Aorta (tissue), 5 donors: ENCODE results near the gene ADAMTSL5. TPM values are rescaled to one million over a fixed set of nuclear protein-coding genes. Genes with fewer than 3 reads are reported as not detected.
A peak's percentile ranks its signal among the peaks of the same experiment; 100 is the strongest.

Experiments used
- ATAC-seq: fragments of 200-7000 bp; cut with Tn5 transposase; one replicate; pipeline ENCODE4 v1.9.1; 2022; ENCODE audit warnings: moderate library complexity; ENCODE audit not compliant: low FRiP score
- DNase-seq, 2 donors: peaks; one replicate each; pipeline ENCODE4 v3.0.0-alpha.2; 2020
- H3K27ac ChIP-seq, 2 donors: one replicate each; pipeline ENCODE4 v1.5.1; 2013; ENCODE audit warnings: low read length in 2 of 2, mild to moderate bottlenecking in 2 of 2, moderate library complexity in 2 of 2, control low read depth in 1 of 2, inconsistent platforms in 1 of 2, low read depth in 1 of 2
- H3K27me3 ChIP-seq, 2 donors: one replicate each; pipeline ENCODE4 v1.6.1; 2013; ENCODE audit warnings: control low read depth in 1 of 2, low read length in 1 of 2, mild to moderate bottlenecking in 1 of 2, moderate library complexity in 1 of 2; ENCODE audit not compliant: insufficient read depth in 2 of 2, control insufficient read depth in 1 of 2
- H3K36me3 ChIP-seq, 2 donors: one replicate each; pipeline ENCODE4 v1.6.1; 2013; ENCODE audit warnings: control low read depth in 1 of 2, low read length in 1 of 2, mild to moderate bottlenecking in 1 of 2; ENCODE audit not compliant: insufficient read depth in 2 of 2, control insufficient read depth in 1 of 2
- H3K4me1 ChIP-seq, 2 donors: one replicate each; pipeline ENCODE4 v1.6.1; 2013; ENCODE audit warnings: low read length in 2 of 2, control low read depth in 1 of 2, mild to moderate bottlenecking in 1 of 2, moderate library complexity in 1 of 2; ENCODE audit not compliant: insufficient read depth in 2 of 2, control insufficient read depth in 1 of 2
- H3K4me3 ChIP-seq, 2 donors: one replicate each; pipeline ENCODE4 v1.5.1; 2013; ENCODE audit warnings: low read length in 2 of 2, control low read depth in 1 of 2, mild to moderate bottlenecking in 1 of 2
- H3K9me3 ChIP-seq: one replicate; pipeline ENCODE4 v1.6.1; 2013; ENCODE audit warnings: mild to moderate bottlenecking, low read length; ENCODE audit not compliant: control insufficient read depth
- WGBS, 2 donors: extraction: QIAGEN DNeasy Blood & Tissue Kit; methylation state at CpG; one replicate each; pipeline ENCODE4 v1.1.7; 2013; 5-methylcytosine and 5-hydroxymethylcytosine counted together
- intact Hi-C, 2 donors: fragments of 100-400 bp; cut with DNase I; formaldehyde crosslinking; loops; one replicate each; pipeline versions ENCODE4 v1.14.2 to v1.15.0; 2022
- polyA plus RNA-seq, 2 donors: library from polyadenylated mRNA; stranded (reverse); fragments of 200-250 nt; gene quantifications; one replicate each; pipeline ENCODE4 v1.2.3, GENCODE V29; 2013
- total RNA-seq, 2 donors: library from RNA; stranded (reverse); fragmentation: NEBNext Ultra II Directional; extraction: Animal tissue kit (Norgen Biotek cat#: 25700); gene quantifications; one replicate each; pipeline ENCODE4 v1.2.1, GENCODE V29; 2021
- donor health status: healthy with polysubstance abuse.
- donor health status: Bipolar disorder and iron deficiency.
- donor health status: DM: no; HTN: no; CAD: no.
- donor health status: DM: no; HTN: no; CAD: no.
- donor health status: DM: yes; HTN: yes; CAD: no.

ADAMTSL5 gene
- total and polyA plus RNA-seq, 4 donors: 3.1 to 18.2 (median 6.1) TPM

- no peak for ATAC-seq
- H3K36me3 ChIP-seq: no peaks in the 10 kb centered on the region
- intact Hi-C loops: no loop called here
- 78 to 79% methylated on average over 33 of the region's 33 CpGs for WGBS, 2 donors
- no peak overlapping the region for H3K27ac ChIP-seq
- no peaks in the 10 kb centered on the region for H3K4me1 ChIP-seq
- H3K4me3 ChIP-seq: no peak overlapping the region
- no peak for DNase-seq
- H3K9me3 ChIP-seq: no peaks in the 10 kb centered on the region
- H3K27me3 ChIP-seq: no peaks in the 10 kb centered on the region
Measured at GRCh38 chr19:1526066-1526778, 13.4 kb upstream of the ADAMTSL5 start.

- Histone ChIP-seq H3K27ac (no peak overlapping the region), H3K4me1 (no peaks in the 10 kb centered on the region), H3K27me3 (no peaks in the 10 kb centered on the region), H3K9me3 (no peaks in the 10 kb centered on the region), H3K36me3 (no peaks in the 10 kb centered on the region), H3K4me3 (no peak overlapping the region)
- DNase-seq (no peak), ATAC-seq (no peak)
- intact Hi-C loops: no loop called here
- WGBS, 2 donors: 56% methylated on average over 31 of the region's 31 CpGs
Measured at GRCh38 chr19:1525343-1525742, 12.5 kb upstream of the ADAMTSL5 start.

GRCh38 chr19:1524972-1525325, 12.1 kb upstream of the ADAMTSL5 start:
- 56 to 63% methylated on average over 17 of the region's 17 CpGs for WGBS, 2 donors
- no peak for ATAC-seq
- Histone ChIP-seq H3K27ac (no peak overlapping the region), H3K9me3 (no peaks in the 10 kb centered on the region), H3K27me3 (no peaks in the 10 kb centered on the region), H3K4me3 (no peak overlapping the region), H3K4me1 (no peaks in the 10 kb centered on the region), H3K36me3 (no peaks in the 10 kb centered on the region)
- intact Hi-C loops: no loop called here
- DNase-seq: no peak

GRCh38 chr19:1524287-1524971, 11.6 kb upstream of the ADAMTSL5 start:
- Histone ChIP-seq H3K27me3 (no peaks in the 10 kb centered on the region), H3K27ac (no peak overlapping the region), H3K9me3 (no peaks in the 10 kb centered on the region), H3K4me1 (no peaks in the 10 kb centered on the region), H3K4me3 (no peak overlapping the region), H3K36me3 (no peaks in the 10 kb centered on the region)
- ATAC-seq (no peak), DNase-seq (no peak)
- WGBS, 2 donors: 8 to 9% methylated on average over 44 to 49 of the region's 49 CpGs
- intact Hi-C loops: no loop called here

- Histone ChIP-seq H3K27ac (no peak within 1 kb of the TSS), H3K27me3 (no peaks in the 10 kb centered on the region), H3K36me3 (no peaks in the 10 kb centered on the region), H3K4me3 (no peak within 1 kb of the TSS), H3K4me1 (no peaks in the 10 kb centered on the region), H3K9me3 (no peaks in the 10 kb centered on the region)
- intact Hi-C loops: no loop called here
- no peak for ATAC-seq
- 7 to 14% methylated on average over 46 to 92 of the region's 92 CpGs for WGBS, 2 donors
- no peak for DNase-seq
Measured at GRCh38 chr19:1523412-1524286, 10.8 kb upstream of the ADAMTSL5 start, which contains the start of gene PLK5. Gene PLK5 (plus strand): TSS chr19:1524077. CDS start chr19:1526997, 2,920 bp downstream.

- Histone ChIP-seq H3K4me3 (no peak overlapping the region), H3K4me1 (no peaks in the 10 kb centered on the region), H3K9me3 (no peaks in the 10 kb centered on the region), H3K27ac (no peak overlapping the region), H3K36me3 (no peaks in the 10 kb centered on the region), H3K27me3 (no peaks in the 10 kb centered on the region)
- intact Hi-C loops: no loop called here
- DNase-seq: peak in 1 of 2 donors; percentile 33
- 82 to 84% methylated on average over 18 of the region's 18 CpGs for WGBS, 2 donors
- ATAC-seq: no peak
Measured at GRCh38 chr19:1522838-1523237, 10.0 kb upstream of the ADAMTSL5 start.

GRCh38 chr19:1522061-1522460, 9.2 kb upstream of the ADAMTSL5 start:
- Histone ChIP-seq H3K27ac (no peak overlapping the region), H3K27me3 (no peaks in the 10 kb centered on the region)

GRCh38 chr19:1521636-1522035, 8.8 kb upstream of the ADAMTSL5 start:
- H3K4me1 ChIP-seq: no peaks in the 10 kb centered on the region
- no peak overlapping the region for H3K4me3 ChIP-seq
- ATAC-seq (peak; percentile 20), DNase-seq (no peak)
- intact Hi-C loops: no loop called here
- H3K9me3 ChIP-seq: no peaks in the 10 kb centered on the region
- 36 to 54% methylated on average over 10 to 14 of the region's 14 CpGs for WGBS, 2 donors
- no peak overlapping the region for H3K27ac ChIP-seq
- H3K36me3 ChIP-seq: no peaks in the 10 kb centered on the region
- no peaks in the 10 kb centered on the region for H3K27me3 ChIP-seq

More at GRCh38 chr19:1522061-1522460, 9.2 kb upstream of the ADAMTSL5 start:
- WGBS, 2 donors: 81 to 84% methylated on average over 10 of the region's 10 CpGs
- no peaks in the 10 kb centered on the region for H3K4me1 ChIP-seq
- intact Hi-C loops: no loop called here
- no peak for ATAC-seq
- no peaks in the 10 kb centered on the region for H3K9me3 ChIP-seq
- H3K4me3 ChIP-seq: no peak overlapping the region
- H3K36me3 ChIP-seq: no peaks in the 10 kb centered on the region
- peak in 1 of 2 donors; percentile 34 for DNase-seq
